HG03558 (cell line): ENCODE measurements around the gene PTPRR.
A peak's percentile ranks its signal among the peaks of the same experiment; 100 is the strongest.
"Not testable (repeated sequence)": the region's sequence is repeated elsewhere in the genome, so short reads cannot be mapped to it uniquely, and the experiment has no call there.

Experiments used
- ATAC-seq: cut with Tn5 transposase; IDR thresholded peaks from one replicate; pipeline ENCODE4 v1.9.1; 2021; ENCODE audit warnings: moderate number of reproducible peaks; ENCODE audit not compliant: unreplicated experiment; ENCODE audit errors: extremely low read depth

The PTPRR gene

GRCh38 chr12:70756118-70756517, 164.4 kb downstream of the PTPRR start:
- ATAC-seq, result no peak

DNA sequence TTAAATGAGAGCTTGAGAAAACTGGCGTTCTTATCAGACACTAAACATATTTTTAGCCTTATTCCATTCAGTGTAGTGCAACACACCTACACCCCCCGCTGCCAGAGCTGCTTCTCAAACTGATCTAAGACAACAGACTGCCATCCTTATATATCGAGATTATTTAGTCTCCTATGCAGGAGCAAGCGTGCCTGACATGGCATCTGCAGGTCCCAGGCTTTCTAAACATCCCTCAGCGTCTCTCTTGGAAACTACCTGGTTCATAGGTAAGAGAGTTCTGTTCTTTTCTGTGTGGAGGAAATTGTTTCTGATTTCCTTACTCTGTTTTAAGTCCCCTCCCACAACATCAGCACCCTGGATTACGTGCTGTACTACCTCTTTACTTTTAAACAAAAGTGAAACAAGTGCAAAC, 166.2 kb downstream of the PTPRR start:
- ATAC-seq, result no peak

DNA sequence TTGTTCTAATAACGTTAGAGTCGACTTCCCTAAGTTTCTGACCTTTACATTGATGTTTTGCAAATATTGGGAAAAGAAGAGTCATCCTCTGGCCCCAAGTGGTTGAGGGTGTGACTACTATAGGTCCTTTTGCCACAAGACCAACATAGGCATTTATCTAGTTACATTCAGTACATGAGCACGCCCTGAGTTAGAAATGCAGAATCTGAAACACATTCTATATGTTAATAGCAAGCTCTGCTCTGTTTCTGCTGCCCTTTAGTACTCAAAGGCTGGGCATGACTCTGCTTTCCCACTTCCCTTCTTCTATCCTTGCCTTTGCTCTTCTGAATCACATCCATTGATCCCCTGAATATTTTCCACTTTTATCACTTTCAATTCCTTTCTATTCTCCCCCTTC, 168.2 kb downstream of the PTPRR start:
- ATAC-seq, result no peak

DNA sequence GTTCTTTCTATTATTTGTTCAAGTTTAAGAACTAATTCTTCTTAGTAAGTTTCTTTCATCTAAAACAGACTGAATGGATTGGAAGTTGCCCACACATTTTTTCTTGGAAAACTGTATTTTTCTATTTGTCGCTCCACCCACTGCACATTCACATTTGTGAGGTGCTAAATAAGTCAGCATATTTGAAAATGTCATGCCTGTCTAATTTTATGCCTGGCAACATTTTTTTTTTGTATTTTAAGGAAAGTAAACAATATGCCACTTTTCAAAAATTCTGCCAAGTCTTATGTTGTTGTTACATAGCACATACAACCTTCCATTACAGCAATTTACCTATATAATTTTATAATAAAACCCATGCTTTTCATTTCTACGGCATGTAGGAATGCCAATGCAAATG, 170.6 kb downstream of the PTPRR start:
- no peak for ATAC-seq

DNA sequence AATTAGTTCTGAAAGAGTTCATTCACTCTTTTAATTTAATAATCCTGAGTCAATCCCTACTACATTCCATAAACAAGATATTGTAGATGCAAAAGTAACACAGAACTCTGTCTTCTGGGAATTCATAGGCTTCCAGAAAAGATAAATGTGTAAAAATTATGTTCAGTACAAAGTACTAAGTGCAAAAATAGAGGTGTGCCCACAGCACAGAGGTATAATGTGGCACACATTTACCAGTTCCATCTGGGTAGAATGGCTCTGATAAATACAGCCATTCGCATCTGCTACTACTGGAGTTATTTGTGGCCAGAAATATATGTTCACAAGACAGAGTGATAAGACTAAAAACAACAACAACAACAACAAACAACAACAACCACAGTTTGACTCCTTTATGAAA, 171.7 kb downstream of the PTPRR start:
- no peak for ATAC-seq

GRCh38 chr12:70747445-70748260, 172.9 kb downstream of the PTPRR start:
- ATAC-seq, result no peak

DNA sequence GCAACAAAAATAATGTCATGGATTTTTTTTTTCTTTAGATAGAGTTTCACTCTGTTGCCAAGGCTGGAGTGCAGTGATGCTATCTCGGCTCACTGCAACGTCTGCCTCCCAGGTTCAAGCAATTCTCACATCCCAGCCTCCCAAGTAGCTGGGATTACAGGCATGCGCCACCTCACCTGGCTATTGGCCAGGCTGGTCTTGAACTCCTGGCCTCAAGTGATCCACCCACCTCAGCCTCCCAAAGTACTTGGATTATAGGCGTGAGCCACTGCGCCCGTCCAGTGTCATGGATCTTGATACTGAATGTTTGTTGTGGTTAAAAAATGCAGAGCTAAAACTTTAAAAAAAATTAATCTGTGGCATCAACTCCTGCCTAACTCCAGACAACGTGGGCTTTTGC, 175.5 kb downstream of the PTPRR start:
- ATAC-seq, result no peak

DNA sequence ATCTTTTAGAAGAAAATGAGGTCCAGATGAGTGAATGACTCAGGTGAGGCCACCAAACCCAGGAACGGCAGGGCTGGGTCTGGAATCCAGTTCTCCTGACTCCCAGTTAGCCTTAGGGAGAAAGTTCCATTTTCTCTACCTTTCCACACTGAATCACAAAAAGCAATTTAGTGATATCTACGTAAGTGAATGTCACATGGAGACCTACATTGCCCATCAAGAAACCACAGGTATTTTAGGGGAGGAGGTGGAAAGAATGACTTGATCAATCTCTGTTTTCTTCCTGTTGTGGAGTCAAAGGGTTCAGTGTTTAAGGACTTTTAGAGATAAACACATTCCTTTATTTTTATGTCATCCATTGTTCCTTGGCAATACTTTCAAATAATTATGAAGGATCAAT, 176.4 kb downstream of the PTPRR start:
- ATAC-seq, result no peak

GRCh38 chr12:70741256-70741655, 179.3 kb downstream of the PTPRR start:
- no peak for ATAC-seq

GRCh38 chr12:70739756-70740155, 180.8 kb downstream of the PTPRR start:
- no peak for ATAC-seq

DNA sequence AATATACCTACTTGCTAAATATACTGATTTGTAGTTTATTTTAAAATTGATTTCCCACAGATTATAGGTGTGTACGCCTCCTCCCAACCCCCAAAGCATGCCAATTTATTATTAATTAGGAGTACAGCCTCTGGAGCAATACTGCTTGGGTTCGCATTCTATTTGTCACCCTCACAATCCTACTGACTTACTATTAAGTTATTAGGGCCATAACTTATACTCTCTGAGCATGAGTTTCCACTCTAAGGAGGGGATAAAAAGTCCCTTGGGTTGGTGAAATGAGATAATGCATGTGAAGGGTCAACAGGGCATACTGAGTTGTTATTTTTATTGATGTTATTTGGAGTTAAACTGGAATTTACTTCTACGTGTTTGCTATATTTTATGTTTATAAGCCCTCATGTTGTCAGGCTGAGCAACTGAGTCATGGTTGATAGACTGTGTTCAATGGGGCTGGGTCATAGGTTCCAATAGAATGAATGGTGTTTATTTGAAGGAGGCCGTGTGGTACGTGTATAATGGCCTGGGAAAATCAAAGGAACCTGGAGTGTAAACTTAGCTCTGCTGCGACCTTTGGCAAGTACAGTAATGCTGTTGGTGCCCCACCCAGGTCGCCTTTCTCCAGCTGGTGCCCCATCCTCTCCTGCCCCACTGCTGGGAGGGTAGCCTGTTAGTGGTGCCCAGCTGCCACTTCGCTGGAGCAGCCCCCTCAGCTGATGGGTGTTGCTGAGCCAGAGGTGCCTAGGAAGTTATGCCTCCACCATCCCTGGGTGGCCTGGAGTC, 184.0 kb downstream of the PTPRR start:
- no peak for ATAC-seq

DNA sequence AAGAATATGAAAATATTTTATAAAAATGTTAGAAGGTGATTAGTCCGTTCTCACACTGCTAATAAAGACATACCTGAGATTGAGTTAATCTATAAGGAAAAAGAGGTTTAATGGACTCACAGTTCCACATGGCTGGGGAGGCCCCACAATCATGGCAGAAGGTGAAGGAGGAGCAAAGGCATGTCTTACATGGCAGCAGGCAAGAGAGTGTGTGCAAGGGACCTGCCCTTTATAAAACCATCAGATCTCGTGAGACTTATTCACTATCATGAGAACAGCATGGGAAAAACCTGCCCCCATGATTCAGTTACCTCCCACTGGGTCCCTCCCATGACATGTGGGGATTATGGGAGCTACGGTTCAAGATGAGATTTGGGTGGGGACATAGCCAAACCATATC, 185.3 kb downstream of the PTPRR start:
- not testable (repeated sequence) for ATAC-seq

DNA sequence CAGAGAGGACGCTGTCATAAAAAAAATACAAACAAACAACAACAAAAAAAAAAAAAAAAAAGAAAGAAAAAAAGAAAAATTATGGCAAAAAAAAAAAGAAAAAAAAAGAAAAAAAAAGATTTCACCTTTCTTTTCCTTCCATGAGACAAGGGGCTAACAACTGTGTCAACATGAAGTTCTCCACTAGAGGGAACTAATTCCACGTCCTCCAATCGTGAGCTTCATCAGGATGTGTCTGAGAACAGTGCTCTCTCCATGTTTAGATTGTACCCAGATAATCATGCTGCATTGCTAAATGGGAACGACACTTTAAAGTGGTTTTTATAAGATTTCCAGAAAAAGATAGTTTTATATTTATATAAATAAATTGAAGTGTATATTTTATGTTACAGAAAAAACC, 187.2 kb downstream of the PTPRR start:
- peak; percentile 84 for ATAC-seq

DNA sequence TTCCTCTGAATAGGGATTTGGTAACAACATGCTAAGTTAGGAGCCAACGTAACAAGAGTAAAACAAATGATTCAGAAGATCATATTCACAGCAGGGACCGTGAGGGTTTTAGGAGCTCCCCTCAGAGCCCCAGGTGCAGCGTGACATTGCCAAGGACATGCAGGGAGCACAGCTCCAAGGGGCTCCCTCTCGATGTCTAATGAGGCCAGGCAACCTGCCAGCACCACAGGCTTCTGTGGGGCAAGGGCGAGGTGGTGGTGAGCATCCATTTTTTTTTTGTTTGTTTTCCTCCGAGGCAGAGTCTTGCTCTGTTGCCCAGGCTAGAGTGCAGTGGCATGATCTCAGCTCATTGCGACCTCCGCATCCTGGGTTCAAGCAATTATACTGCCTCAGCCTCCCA, 188.3 kb downstream of the PTPRR start:
- ATAC-seq, result no peak

- ATAC-seq, result no peak
These were observed 189.8 kb downstream of the PTPRR start for GRCh38 chr12:70730675-70731180.

- ATAC-seq, result no peak
These were observed 196.1 kb downstream of the PTPRR start for GRCh38 chr12:70724444-70724843.

- no peak for ATAC-seq
These were observed 197.8 kb downstream of the PTPRR start for GRCh38 chr12:70722584-70723343.

GRCh38 chr12:70721656-70722357, 198.7 kb downstream of the PTPRR start:
- no peak for ATAC-seq

DNA sequence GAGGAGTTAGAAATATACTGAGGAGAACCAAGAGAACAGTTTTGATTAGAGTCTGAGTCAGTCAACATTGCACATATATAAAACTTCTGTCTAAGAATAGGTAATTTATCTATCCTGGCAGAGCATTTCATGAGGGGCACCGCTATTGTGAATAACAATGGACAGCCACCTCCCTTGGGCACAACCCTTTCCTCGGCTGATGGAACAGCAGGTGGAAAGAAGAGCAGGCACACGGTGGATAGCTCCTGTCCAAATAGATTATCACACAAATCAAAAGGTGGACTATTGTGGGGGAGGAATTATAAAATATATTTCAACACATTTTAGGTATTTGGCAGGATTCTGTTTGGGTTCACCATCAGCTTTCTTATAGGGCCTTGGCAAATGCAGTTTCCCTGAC, 199.3 kb downstream of the PTPRR start:
- no peak for ATAC-seq
